Left hindlimb (tissue), 1 donor: ENCODE results near the gene HEXA.

Experiments
- DNase-seq: peaks from one replicate; pipeline ENCODE4 v3.0.0-alpha.2; 2018

The HEXA gene

GRCh38 chr15:72318408-72318942, 57.3 kb downstream of the HEXA start:
- no peak for DNase-seq

- DNase-seq, result peak; percentile 45
Measured at GRCh38 chr15:72315706-72316370, 60.0 kb downstream of the HEXA start.

GRCh38 chr15:72313881-72314280, 61.9 kb downstream of the HEXA start:
- DNase-seq, result no peak

- DNase-seq, result no peak
Measured at GRCh38 chr15:72313448-72313840, 62.4 kb downstream of the HEXA start.

- no peak for DNase-seq
Measured at GRCh38 chr15:72312605-72313447, 63.0 kb downstream of the HEXA start.

GRCh38 chr15:72307026-72307425, 68.8 kb downstream of the HEXA start:
- DNase-seq, result no peak

- no peak for DNase-seq
Measured at GRCh38 chr15:72306211-72306785, 69.5 kb downstream of the HEXA start.

- no peak for DNase-seq
Measured at GRCh38 chr15:72304596-72304995, 71.2 kb downstream of the HEXA start.

- DNase-seq, result no peak
Measured at GRCh38 chr15:72302955-72303354, 72.9 kb downstream of the HEXA start.
